Heart left ventricle (tissue), 13 donors: ENCODE data around the gene ABR.

Experiments
- CTCF ChIP-seq, 12 donors: fragments of 200-600 bp; sonication (generic) in 4 of 12; IDR thresholded peaks; one replicate each; pipeline versions ENCODE4 v1.5.0 to v1.8.0; 2018 to 2022; ENCODE audit warnings: antibody characterized with exemption in 12 of 12, mild to moderate bottlenecking in 5 of 12
- POLR2A ChIP-seq, 2 donors: fragments of 450-650 bp; IDR thresholded peaks; one replicate each; pipeline ENCODE4 v1.6.1; 2017; ENCODE audit warnings: antibody characterized with exemption in 2 of 2, mild to moderate bottlenecking in 2 of 2, moderate library complexity in 2 of 2
- donor health status: ischemic (EF 13 %, LVEDD 7.1; RV severe dilation, severe dysfunction).
- donor health status: DM: no; HTN: yes; CAD: no.
- donor health status: DM: no; HTN: no; CAD: no.
- donor health status: ischemic (EF 25% LVEDD 6.9; RV normal size, moderate dysfunction).
- donor health status: ischemic (EF 25% LVEDD 5.7; RV mildly dilated, moderate dysfunction).
- donor health status: ischemic (EF 35%, LVEDD 5.7; RV mildly dilated, moderate dysfunction).
- donor health status: nonischemic (EF 11% LVEDD 7.7; RV severe dilation, severe dysfunction).
- donor health status: DM: yes; HTN: yes; CAD: no.
- donor health status: PGD.
- donor health status: ischemic (EF 29% LVEDD 5.4; RV normal size, mild dysfunction).
- donor health status: nonischemic (EF 23%, LVEDD 6.1; RV moderate dilation, normal function).

DNA sequence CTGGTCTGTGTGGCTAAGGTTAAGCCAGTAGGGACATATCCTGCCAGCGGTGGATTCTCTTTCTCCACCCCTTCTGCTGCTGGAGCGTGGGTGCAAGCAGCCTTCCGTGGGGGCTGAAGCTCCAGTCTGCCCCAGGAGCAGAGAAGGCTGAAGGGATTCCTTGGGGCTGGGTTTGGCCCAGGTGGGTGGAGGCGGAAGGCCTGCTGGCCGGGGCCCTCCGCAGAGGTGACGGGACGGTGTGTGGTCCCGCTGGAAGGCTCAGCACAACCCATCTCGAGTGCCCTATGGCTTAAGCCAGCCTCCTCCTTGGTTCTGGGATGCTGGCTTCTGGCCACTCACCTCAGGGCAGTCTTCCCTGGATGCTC is 169.7 kb downstream of the ABR start:
- no peak for TF ChIP-seq CTCF (IDR thresholded peaks at IDR 0.05)
- TF ChIP-seq POLR2A (IDR thresholded peaks at IDR 0.05) = no peak
